ENCODE measurements around the gene ARID5A. TPM values are rescaled to one million over a fixed set of nuclear protein-coding genes. Genes with fewer than 3 reads are reported as not detected.

ARID5A gene
- total and polyA plus RNA-seq, 2 experiments from 2014 or later = 5.5 to 7.7 TPM

DNA sequence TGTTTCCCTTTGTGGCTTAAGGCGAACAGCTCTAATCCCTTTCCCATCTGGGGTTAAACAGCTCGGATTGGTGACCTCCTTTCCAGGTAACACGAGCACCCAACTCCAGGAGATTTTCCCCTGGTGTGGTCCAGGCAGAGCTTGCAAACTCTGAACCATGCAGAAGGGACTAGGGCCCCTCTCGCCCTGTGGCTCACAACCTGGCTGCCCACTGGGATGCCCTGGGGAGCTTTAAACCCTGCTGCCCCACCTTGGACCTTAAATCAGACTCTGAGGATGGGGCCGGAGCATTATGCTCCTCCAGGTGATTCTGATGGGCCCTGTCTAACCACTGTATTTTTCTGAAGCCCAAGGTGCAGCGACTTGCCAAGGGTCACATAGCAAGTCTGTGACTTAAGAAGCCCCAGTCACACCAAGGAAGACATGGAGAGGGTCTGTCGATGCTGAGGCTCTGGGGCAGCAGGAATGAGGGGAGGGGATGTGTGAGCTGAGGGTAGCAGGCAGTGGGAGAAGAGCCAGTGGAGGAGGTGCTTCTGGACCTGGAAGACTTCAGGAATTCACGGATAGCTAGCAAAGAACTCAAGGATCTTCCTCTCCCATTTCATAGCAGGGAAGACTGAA is 5.9 kb downstream of the ARID5A start:
- H3K36me3 ChIP-seq (ENCODE audit: insufficient read depth) = no peaks in the 10 kb centered on the region
- no peak for ATAC-seq
- H3K9me3 Mint-ChIP-seq = peaks cover 8% of the 10 kb centered on the region; the same call in 2 of the 3 replicates

More for the DNA sequence above, 5.9 kb downstream of the ARID5A start:
- no peak overlapping the region for H3K4me2 ChIP-seq
- H3F3A ChIP-seq (replicated peaks; ENCODE audit: low read depth) = peaks cover 9% of the 10 kb centered on the region; the same call in 1 of the 2 replicates
- no peak overlapping the region for H3K4me3 ChIP-seq
- H3K4me3 Mint-ChIP-seq = no peak overlapping the region
- peaks cover 34% of the 10 kb centered on the region for H3K4me1 Mint-ChIP-seq
- H3K27me3 Mint-ChIP-seq (ENCODE audit: insufficient read depth, low read depth, poor library complexity) = peaks cover 30% of the 10 kb centered on the region
- no peak overlapping the region for H3K27ac ChIP-seq (ENCODE audit: low read depth)
- TF ChIP-seq EZH2phosphoT487 (IDR thresholded peaks at IDR 0.05; ENCODE audit: unreplicated experiment) (no peak), CREB1 (CRISPR knock-in tag; IDR thresholded peaks at IDR 0.05; ENCODE audit: low read depth) (no peak), ETS1 (IDR thresholded peaks at IDR 0.05) (no peak), REST (IDR thresholded peaks at IDR 0.05; ENCODE audit: unreplicated experiment) (no peak), NANOG (IDR thresholded peaks at IDR 0.05; ENCODE audit: borderline replicate concordance) (no peak), CTCF (conservative IDR thresholded peaks at IDR 0.05; ENCODE audit: low read depth in 2 of 2) (no peak)
- no peak for DNase-seq (ENCODE audit: low spot score)
- no peak overlapping the region for H3K27ac Mint-ChIP-seq
- H3K27me3 ChIP-seq (ENCODE audit: insufficient read depth) = peaks cover 32% of the 10 kb centered on the region
- H4K20me1 ChIP-seq (replicated peaks; ENCODE audit: insufficient read depth) = peaks cover 5% of the 10 kb centered on the region; the same call in 1 of the 2 replicates
- no peak overlapping the region for H2AFZ ChIP-seq
- peaks cover 20% of the 10 kb centered on the region for H3K4me1 ChIP-seq (ENCODE audit: insufficient read depth)
- 0 out of 2 replicates have a peak, but pooled peaks cover 7% of the 10 kb centered on the region for H3K79me2 ChIP-seq (replicated peaks; ENCODE audit: insufficient read depth)
- peaks cover 22% of the 10 kb centered on the region for H3K36me3 Mint-ChIP-seq (ENCODE audit: low read depth)
- H3K9me2 ChIP-seq (ENCODE audit: insufficient read depth) = peaks cover 10% of the 10 kb centered on the region; the same call in 1 of the 2 replicates
